ENCODE results near the gene ARF1.

Gene ARF1

GRCh38 chr1:228050571-228051231 lies 31.8 kb upstream of the ARF1 start:
- no peak for DNase-seq (ENCODE audit: low read depth in 3 of 3)

- no peak for DNase-seq (ENCODE audit: low read depth in 3 of 3)
Observed at GRCh38 chr1:228058172-228058948, 24.1 kb upstream of the ARF1 start.

- no peak for DNase-seq (ENCODE audit: low read depth in 3 of 3)
Observed at GRCh38 chr1:228058949-228059633, 23.4 kb upstream of the ARF1 start.

GRCh38 chr1:228059634-228060457 lies 22.7 kb upstream of the ARF1 start:
- peak; percentile 28 to 54 (median 30) for DNase-seq (ENCODE audit: low read depth in 3 of 3)

- no peak for DNase-seq (ENCODE audit: low read depth in 3 of 3)
Observed at GRCh38 chr1:228060458-228061190, 21.9 kb upstream of the ARF1 start.

- no peak for DNase-seq (ENCODE audit: low read depth in 3 of 3)
Observed at GRCh38 chr1:228061411-228062084, 21.0 kb upstream of the ARF1 start.

- DNase-seq (ENCODE audit: low read depth in 3 of 3) = no peak
Observed at GRCh38 chr1:228062085-228062791, 20.3 kb upstream of the ARF1 start.

GRCh38 chr1:228062812-228063211 lies 19.7 kb upstream of the ARF1 start:
- no peak for DNase-seq (ENCODE audit: low read depth in 3 of 3)

GRCh38 chr1:228063251-228064191 lies 19.0 kb upstream of the ARF1 start:
- no peak for DNase-seq (ENCODE audit: low read depth in 3 of 3)

- DNase-seq (ENCODE audit: low read depth in 3 of 3) = no peak
Observed at GRCh38 chr1:228064296-228064695, 18.2 kb upstream of the ARF1 start.

GRCh38 chr1:228064741-228065542 lies 17.6 kb upstream of the ARF1 start:
- DNase-seq (ENCODE audit: low read depth in 3 of 3) = no peak

GRCh38 chr1:228065543-228066347 lies 16.8 kb upstream of the ARF1 start:
- DNase-seq (ENCODE audit: low read depth in 3 of 3) = no peak

GRCh38 chr1:228066416-228066815 lies 16.1 kb upstream of the ARF1 start:
- DNase-seq (ENCODE audit: low read depth in 3 of 3) = no peak

GRCh38 chr1:228066891-228067654 lies 15.4 kb upstream of the ARF1 start:
- no peak for DNase-seq (ENCODE audit: low read depth in 3 of 3)

GRCh38 chr1:228068359-228068758 lies 14.1 kb upstream of the ARF1 start:
- no peak for DNase-seq (ENCODE audit: low read depth in 3 of 3)

- no peak for DNase-seq (ENCODE audit: low read depth in 3 of 3)
Observed at GRCh38 chr1:228070173-228070572, 12.3 kb upstream of the ARF1 start.

Measured in stimulated activated CD4-positive, alpha-beta T cell treated with anti-CD3 and anti-CD28 coated beads, TNF-alpha, amount 100 ng/mL, for 4 hours (primary cell).